ENCODE data around the gene ASXL3. TPM values are rescaled to one million over a fixed set of nuclear protein-coding genes. Genes with fewer than 3 reads are reported as not detected.

ASXL3 gene
- total and polyA plus RNA-seq, 9 of the 15 experiments (the other 6 are each of a cell fraction or from before 2014, with no cell fraction given): not detected

- ChIA-PET POLR2A (no interaction called here), CTCF (ENCODE audit: low intra/inter-chr PET ratio) (no interaction called here)
- intact Hi-C loops (cut with micrococcal nuclease) (no loop called here), in situ Hi-C loops (cut with MboI) (no loop called here)
- peaks cover 3% of the 10 kb centered on the region; the same call in 1 of the 2 replicates for H3K9me3 ChIP-seq (replicated peaks; ENCODE audit: control insufficient read depth, insufficient read depth, low read depth, low read length)
- no peak for DNase-seq (ENCODE audit: extremely low read depth in 1 of 4, low spot score in 3 of 4)
- TF ChIP-seq ZHX1 (conservative IDR thresholded peaks at IDR 0.05; ENCODE audit: low read length) (no peak), SRF (CRISPR knock-in tag; IDR thresholded peaks at IDR 0.05) (no peak), BHLHE40 (IDR thresholded peaks at IDR 0.05; ENCODE audit: low read length) (no peak), MCM2 (IDR thresholded peaks at IDR 0.05; ENCODE audit: low read depth) (no peak), TOE1 (IDR thresholded peaks at IDR 0.05; ENCODE audit: borderline replicate concordance) (no peak), TOE1 (CRISPR knock-in tag; IDR thresholded peaks at IDR 0.05; ENCODE audit: borderline replicate concordance, low read depth) (no peak)
- no peaks in the 10 kb centered on the region for H3K36me3 ChIP-seq (ENCODE audit: control insufficient read depth, insufficient read depth, low read length)
- H3K4me3 ChIP-seq: no peak overlapping the region
- no peak overlapping the region for H2AFZ ChIP-seq (ENCODE audit: low read depth, low read length)
- no peak for ATAC-seq
- no peak overlapping the region for H3K27ac ChIP-seq (ENCODE audit: extremely low read depth, low read depth, low read length)
- no peak overlapping the region for H3K4me2 ChIP-seq (ENCODE audit: insufficient read depth, low read length)
- 0% methylated on average over 1 of the region's 2 CpGs for WGBS (ENCODE audit: insufficient coverage, low coverage, missing lambda C conversion rate)
- no peaks in the 10 kb centered on the region for H3K4me1 ChIP-seq (replicated peaks in 1 of 2; ENCODE audit: control insufficient read depth in 2 of 2, insufficient read depth in 2 of 2, low read length in 2 of 2)
- no peak overlapping the region for H3K9ac ChIP-seq (ENCODE audit: insufficient read depth in 1 of 2, low read depth in 2 of 2, low read length in 2 of 2)
- no peaks in the 10 kb centered on the region for H4K20me1 ChIP-seq (replicated peaks; ENCODE audit: control insufficient read depth, insufficient read depth, low read length)
- no peaks in the 10 kb centered on the region for H3K27me3 ChIP-seq (ENCODE audit: control insufficient read depth in 2 of 2, insufficient read depth in 2 of 2, low read length in 2 of 2)
- no peaks in the 10 kb centered on the region for H3K9me1 ChIP-seq (ENCODE audit: control insufficient read depth, insufficient read depth, low read length)
- no TSS peak for BruUV-seq (replicated peaks)
- H3K79me2 ChIP-seq (ENCODE audit: control insufficient read depth, insufficient read depth, low read length): no peaks in the 10 kb centered on the region
- no peak for FAIRE-seq
These were observed 79.0 kb downstream of the ASXL3 start for GRCh38 chr18:33656889-33657448.

All from K562 (cell line).